NCI-H146 (cell line): ENCODE results near the gene PRDM16.

Experiments used
- DNase-seq: peaks from one replicate; lab custom pipeline; 2025; lab: John Stamatoyannopoulos, UW

PRDM16 gene

DNA sequence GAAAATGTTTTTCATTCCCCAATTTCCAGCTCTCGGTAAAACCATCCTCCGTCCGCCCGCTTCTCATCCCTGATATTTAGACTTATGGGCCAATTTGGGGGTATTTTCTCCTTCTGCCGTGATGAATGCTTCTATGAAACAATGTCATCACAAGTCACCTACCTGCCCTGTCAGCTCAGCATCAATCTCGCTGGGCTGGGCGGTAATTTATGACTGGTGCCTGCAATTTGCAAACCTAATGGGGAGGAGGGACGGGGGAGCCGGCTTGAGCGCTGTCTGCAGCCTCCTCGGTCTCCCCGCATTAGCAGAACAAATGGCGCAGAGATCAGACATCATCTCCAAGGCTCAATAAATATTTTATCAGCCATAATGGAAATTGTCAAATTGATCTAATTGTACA is 72.1 kb downstream of the PRDM16 start:
- DNase-seq, result no peak

GRCh38 chr1:3141836-3142235 is 72.8 kb downstream of the PRDM16 start:
- DNase-seq, result no peak

DNA sequence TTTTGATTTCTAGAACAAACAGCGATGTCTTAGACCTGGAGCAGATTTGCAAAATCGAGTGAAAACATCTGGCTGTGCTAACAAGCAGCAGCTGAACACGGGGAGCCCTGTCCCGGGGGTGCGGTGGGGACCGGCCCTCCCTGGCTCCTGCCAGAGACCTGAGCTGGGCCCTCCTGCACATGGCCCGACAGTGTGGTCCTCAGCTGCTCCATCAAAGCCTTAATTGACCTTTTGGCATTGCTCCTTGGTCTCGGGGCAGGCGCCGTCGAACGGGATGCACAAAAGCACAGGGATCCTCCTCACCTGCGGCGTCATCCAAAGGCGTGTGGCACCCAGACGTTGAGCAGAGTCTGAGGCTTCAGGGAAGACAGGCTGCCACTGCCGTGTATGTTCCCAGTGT is 73.2 kb downstream of the PRDM16 start:
- no peak for DNase-seq

DNA sequence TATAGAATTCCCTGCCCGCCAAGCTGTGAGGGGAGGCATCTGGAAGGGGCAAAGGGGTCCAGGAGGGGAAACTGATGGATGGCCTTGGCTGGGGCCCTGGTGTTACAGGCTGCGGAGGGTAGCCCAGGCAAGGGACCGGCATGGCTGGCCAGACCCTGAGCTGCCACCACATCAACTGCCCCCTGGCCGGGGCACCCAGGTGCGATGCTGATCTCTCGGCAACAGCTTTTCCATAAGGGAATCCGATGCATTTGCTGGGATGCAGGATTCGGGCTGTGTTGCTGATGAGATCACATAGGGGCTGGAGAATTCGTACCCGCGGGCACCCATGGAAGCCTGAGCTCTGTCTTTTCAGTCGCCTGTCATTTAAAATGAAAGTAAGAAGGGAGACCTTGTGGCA is 73.7 kb downstream of the PRDM16 start:
- no peak for DNase-seq

- DNase-seq, result no peak
Observed at GRCh38 chr1:3145532-3146325, 76.7 kb downstream of the PRDM16 start.

DNA sequence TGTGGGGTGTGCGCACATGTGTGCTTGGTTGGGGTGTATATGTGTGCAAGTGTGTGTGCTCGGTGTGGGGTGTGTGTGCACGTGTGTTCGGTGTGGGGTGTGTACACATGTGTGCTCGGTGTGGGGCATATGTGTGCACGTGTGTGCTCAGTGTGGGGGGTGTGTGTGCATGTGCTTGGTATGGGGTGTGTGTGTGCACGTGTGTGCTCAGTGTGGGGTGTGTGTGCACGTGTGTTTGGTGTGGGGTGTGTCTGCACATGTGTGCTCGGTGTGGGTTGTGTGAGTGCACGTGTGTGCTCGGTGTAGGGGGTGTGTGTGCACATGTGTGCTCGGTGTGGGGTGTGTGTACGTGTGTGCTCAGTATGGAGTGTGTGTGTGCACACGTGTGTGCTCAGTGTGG is 77.5 kb downstream of the PRDM16 start:
- no peak for DNase-seq

- no peak for DNase-seq
Observed at GRCh38 chr1:3146907-3147306, 77.9 kb downstream of the PRDM16 start.

DNA sequence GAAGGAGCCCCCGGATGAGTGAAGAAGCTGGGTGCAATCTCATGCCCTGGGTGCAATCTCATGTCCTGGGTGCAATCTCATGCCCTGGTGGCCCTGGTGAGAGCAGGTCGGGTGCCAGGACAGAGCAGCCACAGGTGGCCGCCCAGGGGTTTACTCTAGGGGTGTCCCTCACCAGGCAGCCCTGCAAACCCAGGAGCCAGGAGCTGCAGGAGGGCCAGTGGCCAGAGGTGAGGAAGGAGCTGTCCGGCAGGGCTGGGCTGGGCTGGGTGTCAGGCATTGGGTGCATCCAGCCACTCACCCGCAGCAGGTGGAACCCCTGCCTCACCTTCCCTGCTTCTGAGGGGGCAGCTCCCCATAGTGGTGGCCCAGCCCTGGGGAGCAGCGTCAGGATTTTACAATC is 79.2 kb downstream of the PRDM16 start:
- no peak for DNase-seq

- DNase-seq, result no peak
Observed at GRCh38 chr1:3149277-3149676, 80.3 kb downstream of the PRDM16 start.

DNA sequence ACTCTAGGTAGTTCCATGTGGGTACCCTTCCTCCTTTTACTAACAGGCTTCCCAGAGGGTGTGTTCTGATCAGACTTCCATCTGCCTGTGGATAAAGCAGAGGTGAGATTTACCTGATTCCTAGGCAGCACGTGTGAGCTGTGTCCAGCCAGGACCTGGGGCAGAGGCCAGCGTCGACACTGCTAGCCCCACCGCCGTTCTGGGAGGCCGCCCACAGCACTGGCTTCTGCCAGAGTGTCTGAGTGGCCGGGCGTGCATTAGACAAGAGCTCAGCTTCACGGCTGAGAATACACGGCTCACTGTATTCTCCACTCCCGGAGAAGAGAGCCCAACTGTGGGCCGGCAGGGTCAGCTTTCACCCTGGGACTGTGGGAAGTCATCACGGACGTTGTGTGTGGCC is 82.5 kb downstream of the PRDM16 start:
- no peak for DNase-seq

DNA sequence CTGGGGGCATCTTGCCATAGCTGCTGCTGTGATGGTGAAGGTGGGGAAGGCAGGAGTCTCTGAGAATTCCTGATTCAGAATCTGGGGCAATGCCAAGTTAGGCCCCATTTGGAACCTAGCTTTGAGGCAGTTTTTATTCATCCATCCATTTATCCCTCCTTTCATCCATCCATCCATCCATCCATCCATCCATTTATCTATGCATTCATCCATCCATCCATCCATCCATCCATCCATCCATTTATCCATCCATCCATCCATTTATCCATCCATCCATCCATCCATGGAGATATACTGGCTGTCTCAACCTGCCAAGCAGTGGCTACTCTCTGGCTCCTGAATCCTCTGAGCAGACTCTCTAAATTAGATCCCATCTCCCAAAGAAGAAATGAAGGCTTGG is 83.1 kb downstream of the PRDM16 start:
- no peak for DNase-seq

DNA sequence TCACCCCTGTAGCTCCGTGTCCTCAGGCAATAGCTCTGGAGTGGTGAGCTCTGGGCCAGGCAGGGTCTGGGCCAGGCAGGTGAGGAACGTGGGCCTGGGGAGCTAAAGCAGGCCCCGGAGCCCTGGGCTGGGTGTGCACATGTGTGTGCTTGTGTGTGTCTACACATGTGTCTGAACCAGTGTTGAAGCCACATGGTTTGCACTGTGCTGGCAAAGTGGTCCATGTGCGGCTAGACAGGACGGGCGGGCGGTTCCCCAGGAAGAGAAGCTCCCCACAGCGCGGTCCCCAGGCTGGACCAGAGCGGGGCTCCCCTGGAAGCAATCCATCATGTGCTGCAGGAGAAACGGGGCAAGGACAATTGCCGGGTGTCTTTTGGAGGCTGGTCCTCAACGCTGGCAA is 84.2 kb downstream of the PRDM16 start:
- no peak for DNase-seq

DNA sequence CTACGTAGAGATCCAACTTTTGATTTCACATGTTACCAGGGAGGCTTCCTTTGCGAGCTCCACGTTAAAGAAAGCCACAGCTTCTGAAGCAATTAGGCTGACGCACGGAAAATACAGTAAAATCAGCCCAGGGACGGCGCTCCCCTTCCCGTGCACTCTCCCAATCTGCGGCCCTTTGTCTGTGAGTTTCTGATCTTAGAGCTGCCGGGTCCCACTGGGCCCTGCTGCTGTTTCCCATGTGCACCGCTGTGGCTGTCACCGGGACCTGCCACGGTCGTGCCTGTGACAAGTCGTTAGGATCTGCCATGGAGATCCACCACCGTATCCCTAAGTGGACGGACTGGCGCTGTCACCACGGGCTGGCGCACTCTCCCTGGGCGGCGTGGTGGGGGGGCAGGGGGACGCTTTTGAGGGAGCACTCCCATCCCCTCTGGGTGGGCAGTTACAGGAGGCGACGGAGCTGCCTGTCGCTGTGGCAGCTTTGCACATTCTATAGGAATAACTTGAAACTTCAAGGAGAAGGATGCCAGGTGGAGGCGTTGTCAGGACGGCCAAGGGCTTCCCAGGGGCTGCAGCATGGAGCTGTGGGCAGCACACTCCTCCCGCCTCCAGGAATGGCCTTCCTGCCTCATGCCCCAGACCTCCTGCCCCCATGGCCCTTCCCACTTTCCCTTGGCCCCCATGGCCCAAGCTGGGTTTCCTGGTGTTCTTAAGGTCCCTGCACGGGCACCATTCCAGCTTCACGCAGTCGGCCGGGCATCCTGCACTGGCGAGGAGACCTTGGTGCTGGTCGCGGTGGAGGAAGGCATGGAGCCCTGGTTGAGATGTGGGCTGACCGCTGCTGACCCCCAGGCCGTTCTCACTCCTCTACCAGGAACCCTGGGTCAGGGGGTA is 85.1 kb downstream of the PRDM16 start:
- no peak for DNase-seq

GRCh38 chr1:3155056-3155925 is 86.3 kb downstream of the PRDM16 start:
- DNase-seq, result no peak

DNA sequence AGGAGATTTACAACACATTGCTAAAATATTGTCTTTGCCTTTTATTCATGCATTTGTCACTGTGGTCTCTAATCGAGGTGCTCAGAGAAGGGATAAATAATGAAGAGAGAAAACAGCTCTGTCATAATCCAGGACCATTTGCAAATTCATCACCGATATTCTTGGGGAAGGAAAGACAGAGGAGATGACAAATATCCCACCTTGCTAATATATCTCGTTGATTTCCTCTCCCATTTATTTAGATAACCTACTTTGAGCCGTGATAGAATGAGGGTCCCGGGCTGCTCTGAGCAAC is 86.9 kb downstream of the PRDM16 start:
- DNase-seq, result no peak

DNA sequence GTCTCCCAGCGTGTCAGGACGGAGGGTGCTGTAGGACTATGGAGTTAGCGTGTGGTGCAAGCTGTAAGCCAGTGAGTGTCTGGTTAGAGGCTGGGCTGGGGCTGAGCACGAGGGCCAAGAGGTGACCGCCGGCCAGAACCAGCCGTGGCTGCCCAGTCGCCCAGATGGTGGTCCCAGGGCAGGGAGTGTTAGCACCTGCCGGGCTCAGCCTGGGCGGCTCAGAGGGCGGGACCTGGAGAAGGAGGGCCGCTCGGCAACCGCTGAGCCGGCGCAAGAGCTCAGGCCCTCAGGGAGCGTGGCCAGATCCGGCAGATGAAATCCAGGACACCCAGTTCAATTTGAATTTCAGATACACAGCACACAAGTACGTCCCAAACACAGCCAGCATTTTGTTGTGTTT is 87.9 kb downstream of the PRDM16 start:
- no peak for DNase-seq

DNA sequence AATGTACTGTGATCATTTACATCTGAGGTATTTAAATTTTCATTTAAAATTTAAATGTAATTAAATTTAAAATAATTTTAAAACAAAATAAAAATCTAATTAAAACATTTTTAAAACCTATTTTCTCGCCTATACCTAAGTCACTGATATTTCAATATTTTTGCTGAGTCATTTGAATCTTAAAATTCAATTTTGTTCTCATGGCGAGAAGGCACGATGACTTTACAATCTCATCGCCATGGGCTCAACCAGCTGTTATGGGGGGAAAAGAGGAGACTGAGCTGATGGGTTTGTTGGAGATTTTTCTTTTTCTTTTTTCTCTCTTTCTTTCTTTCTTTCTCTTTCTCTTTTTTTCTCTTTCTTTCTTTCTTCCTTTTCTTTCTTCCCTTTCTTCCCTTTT is 89.3 kb downstream of the PRDM16 start:
- DNase-seq, result no peak

DNA sequence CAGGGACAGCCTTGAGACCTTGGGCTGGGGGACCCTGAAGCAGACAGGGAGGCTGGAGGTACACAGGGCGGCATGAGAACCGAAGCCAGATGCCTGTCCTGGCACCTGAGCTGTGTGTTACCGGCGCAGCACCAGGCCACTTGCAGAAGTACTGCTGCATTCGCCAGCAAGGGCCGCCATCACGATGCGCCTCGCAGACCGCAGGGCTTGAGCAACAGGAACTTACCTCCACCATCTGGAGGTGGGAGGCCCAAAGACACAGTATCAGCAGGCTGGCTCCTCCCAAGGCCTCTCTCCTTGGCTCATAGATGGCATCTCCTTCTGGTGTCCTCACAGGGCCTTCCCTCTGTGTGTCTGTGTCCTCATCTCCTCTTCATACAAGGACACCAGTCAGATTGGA is 90.1 kb downstream of the PRDM16 start:
- no peak for DNase-seq

DNA sequence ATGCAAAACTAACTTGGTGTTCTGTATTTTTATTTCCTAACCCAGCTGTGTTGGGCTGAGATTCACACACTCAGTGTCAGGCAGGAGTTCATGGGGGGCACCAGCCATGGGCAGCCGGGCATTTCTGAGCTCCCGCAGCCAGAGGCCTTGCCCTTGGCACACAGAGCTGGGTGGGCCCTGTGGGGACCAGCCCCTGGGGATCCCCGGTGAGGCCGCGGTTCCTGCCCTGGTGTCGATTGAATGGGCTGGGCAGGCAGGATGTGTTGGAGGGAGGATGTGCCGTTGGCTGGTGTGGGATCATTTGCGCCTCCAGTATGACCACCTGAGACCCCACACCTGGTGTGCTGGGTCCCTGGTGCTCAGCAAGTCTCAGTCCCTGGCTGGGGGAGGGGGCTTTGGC is 91.0 kb downstream of the PRDM16 start:
- DNase-seq, result no peak

GRCh38 chr1:3160647-3161145 is 91.7 kb downstream of the PRDM16 start:
- DNase-seq, result no peak

DNA sequence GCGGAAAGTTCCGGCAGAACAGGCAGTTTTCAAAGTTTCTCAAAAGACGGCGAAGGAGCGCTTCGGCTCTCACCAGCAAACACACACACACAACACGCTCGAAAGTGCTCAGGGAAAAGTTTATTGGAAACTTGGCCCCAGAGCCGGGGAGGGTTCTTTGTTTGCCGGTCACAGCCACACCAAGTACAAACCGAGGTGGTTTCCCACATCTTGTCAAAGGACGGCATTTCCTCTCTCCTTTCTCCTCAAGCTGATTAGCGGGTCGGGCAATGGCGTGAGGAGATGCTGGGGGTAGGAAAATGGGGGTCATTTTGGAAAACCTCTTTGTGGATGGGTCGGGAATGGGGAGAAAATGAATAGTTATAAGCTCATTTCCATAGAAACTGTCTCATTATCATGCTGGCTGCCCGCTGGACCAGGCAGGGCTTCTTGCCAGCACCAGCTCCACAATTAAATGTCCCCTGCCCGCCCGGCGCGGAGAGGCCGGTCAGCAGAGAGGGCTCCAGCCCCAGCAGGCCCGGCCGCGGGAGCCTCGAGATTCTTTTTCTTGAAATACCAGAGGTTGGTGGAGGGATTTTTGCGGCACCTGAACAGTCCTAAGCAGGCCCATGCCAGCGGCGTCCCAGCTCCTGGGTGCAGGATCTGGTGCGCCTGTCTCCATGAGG is 92.3 kb downstream of the PRDM16 start:
- DNase-seq, result no peak

DNA sequence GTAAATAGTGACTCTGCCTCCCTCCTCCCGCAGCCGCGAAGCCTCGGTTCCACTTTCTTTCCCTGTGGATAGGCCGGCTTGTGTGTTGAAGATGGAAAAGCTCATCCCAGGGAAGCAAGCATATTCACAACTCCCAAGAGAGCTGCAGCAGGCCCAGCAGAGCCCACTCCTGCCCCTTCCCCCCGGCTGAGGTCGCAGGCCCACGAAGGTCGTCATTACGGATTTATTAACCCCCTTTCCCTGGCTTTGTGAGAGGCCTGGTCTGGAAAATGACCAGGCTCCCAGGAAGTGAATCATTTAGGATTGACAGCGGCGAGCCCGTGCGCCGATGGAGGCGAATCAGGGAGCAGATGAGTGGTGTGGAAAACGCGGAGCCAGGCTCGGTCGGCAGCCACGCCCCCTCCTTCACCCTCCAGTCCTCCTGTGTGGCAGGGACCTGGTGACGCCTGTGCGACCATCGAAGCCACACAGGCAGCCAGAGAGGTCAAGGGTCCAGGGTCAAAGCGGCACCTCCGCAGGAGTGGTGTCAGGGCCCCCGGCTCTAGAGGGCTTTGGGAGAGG is 93.4 kb downstream of the PRDM16 start:
- DNase-seq, result no peak
